COLO668 (cell line): ENCODE data around the gene CORO1C.

Experiments used
- DNase-seq: peaks from one replicate; lab custom pipeline; 2025; ENCODE audit not compliant: unreplicated experiment; lab: John Stamatoyannopoulos, UW

Gene CORO1C

DNA sequence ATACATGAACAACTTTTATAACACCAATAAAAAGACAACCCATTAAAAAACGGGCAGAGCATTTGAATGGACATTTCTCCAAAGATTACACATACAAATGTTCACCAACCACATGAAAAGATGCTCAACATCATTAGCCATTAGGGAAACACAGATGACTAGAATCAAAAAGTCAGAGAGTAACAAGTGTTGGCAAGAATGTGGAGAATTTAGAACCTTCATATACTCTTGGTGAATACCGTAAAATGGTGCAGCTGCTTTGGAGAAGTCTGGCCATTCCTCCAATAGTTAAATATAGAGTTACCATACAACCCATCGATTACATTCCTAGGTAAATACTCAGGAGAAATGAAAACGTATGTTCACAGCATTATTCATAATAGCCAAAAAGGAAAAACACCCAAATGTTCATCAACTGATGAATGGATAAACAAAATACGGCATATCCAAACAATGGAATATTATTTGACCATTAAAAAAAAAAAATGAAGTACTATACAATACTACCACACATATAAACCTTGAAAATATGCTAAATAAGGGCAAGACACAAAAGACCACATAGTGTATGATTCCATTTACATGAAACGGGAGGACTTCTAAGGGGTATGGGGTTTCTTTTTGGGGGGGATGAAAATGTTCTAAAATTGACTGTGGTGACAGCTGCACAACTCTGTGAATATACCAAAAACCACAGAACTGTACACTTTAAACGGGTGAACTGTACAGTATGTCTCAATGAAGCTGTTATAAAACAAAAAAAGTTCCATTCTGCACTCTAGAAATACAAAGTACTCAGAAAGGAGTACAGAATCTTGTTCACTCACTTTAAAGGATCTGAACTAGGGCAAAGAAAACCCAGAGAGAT, 3.2 kb downstream of the CORO1C start:
- no peak for DNase-seq

DNA sequence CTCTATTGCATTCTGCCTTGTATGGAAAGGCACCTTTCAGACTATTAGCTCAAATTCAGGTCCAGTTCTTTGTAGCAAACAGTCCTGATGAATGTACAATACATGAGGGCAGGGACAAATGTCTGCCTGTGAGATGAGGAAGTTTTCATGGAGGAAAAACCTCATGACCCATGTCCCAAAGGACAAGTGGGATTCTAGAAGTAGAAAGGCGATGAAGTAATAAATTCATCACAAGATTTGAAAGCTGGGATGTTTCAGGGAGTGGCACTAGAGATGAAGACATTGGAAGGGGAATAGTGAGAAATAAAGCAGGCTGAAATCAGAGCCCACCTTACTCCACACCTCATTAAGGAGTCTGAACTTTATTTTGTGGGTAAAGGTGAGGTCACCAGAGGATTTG, 4.2 kb downstream of the CORO1C start:
- no peak for DNase-seq

DNA sequence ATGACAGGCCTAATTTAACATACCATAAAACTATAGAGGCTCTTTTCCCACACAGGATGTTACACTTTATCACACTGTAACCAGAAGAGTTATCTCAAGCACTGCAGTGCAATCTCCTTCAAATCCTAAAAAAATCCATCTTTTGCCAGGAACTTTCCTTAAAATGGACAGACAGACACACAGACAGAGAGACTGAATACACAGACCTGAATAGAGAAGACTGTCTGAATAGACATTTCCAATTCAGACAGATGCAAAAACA, 6.5 kb downstream of the CORO1C start:
- DNase-seq: no peak

DNA sequence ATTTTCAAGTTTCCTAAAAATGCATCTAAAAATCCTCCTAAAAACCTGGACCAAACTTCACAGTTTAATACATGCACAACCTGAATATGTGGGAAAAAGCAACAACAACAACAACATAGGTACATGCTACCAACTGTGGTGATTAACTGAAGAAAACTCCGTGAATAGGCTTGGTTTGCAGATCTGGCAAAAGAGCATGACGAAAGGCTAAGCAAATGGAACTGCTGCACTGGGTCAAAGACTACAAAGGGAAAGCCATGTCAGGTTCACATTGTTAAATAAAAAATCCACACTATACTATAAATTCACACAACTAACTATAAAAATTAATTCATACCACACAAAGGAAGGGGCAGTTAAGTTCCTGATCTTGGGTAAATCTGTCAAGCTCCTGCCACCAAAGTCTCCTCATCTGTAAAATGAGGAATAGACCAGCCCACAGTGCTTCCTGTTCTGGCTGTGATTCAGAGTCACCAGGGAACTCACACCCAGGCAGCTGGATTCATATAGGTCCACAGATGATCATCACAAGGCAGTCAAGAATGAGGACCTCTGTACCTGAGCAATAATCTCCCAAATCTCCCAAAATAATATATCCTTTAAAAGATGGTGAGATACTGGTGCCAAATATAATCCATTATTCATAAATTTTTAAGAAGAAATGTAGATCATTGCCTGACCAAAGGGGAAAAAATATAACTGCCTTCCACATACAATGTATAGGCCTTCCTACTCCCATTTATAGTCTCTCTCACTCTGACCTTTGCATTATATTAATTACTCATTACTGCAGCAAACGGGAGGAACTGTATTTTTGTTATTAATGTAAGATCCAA, 7.0 kb downstream of the CORO1C start:
- no peak for DNase-seq

DNA sequence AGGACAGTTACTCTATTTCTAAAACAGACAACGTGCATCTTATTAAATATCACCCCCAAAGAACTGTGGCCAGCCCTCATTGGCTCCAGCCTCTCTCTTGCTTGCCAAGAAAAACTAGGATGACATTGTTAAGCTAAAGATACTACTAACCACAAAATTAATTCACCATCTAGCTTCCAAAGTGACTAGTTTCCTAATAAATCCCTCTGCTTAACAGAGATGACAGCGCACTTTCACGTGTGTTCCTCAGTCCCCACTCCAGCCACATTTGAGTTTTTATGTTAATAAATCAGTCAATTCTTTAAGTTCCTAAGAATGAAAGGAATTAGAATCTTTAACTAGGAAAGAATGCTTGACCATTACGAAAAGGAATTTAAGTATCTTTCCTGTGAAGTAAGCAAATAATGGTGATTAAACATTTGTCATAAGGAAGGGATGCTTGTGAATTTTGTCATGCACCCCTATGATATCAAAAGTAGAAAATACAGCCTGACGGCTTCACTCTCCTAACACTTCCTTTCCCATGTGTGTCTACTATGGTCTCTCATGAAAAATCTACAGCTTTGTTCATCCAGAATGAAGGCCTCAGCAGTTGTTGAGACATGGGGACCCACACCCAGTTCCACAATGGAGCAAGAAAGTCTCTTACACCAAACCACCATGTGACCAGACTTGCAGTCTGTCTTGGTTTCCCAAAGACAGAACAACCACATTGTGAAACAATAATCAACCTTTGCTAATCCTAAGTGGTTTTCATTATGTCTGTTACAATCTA, 8.1 kb downstream of the CORO1C start:
- DNase-seq: no peak

DNA sequence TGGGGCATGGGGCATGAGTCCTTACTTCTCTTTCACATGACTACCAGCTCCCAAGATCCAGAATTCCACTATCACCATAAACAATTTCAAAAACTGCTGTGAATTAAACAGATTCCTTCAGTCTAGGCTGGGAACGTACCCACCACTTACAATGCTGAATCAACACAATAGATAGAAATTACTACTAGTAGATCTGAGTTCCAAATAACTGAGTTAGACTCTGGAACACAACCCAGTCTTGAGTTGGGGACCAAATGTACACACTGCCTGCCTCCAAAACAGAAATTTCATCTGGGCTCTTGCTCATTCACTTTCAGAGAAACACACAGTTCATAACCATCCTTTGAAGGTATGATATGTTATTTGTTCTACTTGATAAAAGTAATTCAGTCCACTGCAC, 8.9 kb downstream of the CORO1C start:
- DNase-seq: no peak

DNA sequence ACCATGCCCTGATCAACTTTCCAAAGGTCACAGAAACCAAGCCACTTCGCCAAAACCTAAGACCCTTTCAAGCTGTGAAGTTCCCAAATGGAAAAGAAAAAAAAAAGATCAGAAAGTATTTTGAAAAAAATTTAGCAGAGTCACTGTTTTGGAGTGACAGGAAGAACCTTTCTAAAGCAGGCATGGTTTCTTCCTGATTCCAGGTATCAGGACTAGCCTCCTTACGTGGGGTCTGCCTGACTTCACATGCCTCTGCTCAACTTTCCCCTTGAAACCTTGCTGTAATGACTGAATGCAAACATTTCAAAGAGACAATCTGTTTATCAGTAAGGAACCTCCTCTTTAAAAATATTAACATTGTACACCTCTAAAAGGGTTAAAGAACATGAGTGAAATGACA, 9.5 kb downstream of the CORO1C start:
- no peak for DNase-seq

DNA sequence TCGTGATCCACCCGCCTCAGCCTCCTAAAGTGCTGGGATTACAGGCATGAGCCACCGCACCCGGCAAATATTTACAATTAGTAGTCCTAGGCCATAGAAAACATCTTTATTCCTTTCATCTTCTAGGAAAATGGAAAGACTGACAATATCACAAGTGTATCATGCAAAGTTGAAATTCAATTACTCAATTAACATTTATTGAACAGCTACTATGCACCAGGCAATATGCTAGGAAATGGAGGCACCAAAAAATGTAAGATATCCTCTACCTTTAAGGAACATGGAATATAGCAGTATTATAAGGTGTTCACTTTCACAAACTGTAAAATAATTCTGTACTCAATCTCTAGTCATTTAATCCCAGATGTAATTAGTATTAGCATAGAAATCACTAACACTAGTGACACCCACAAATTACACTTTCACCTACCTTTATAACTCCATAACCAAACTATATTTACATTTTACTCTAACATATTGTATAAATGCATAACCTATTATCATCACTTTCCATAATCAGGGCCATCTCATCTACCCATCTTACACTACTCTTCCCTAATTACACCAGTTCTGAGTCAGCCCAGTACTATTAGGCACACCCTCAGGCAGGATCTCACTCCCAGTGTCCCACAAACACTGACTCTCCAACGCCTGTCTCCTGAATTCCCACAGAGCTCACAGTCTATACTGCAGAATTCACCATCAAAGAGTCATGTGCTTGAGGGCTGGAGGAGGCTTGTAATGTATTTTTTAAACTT, 10.4 kb downstream of the CORO1C start:
- DNase-seq: no peak

DNA sequence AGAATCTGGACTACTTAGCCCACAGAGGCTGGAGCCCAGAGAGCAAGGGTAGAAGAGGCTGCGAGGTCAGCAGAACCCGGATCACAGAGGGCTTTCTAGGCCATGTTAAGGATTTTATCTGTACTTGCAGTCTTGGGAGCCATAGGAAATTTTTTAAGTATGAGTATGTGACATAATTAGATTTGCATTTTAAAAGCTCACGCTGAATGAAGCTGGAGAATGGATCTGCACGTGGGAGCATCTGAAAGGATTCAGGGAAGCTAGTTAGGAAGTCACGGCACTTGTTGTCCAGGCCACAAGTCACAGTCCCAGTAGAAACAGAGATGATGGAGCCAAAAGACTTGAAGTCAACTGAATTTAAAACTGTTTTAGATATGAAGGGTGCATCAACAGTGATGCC, 14.1 kb downstream of the CORO1C start:
- DNase-seq: no peak

DNA sequence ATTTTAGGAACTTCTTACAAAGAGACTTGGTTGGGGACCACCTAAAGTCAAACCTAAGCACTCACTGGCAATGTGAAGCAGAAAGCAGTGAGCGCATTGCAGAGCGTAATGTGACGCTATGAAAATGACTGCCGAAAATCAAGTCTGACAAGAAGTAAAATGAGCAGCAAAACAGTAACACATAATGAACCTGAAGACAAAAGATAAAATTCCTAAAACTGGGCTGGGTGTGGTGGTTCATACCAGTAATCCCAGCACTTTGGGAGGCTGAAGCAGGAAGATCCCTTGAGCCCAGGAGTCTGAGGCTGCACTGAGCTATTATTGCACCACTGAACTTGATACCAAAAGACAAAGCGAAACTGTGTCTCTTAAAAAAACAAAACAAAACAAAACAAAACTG, 16.5 kb downstream of the CORO1C start:
- DNase-seq: no peak

DNA sequence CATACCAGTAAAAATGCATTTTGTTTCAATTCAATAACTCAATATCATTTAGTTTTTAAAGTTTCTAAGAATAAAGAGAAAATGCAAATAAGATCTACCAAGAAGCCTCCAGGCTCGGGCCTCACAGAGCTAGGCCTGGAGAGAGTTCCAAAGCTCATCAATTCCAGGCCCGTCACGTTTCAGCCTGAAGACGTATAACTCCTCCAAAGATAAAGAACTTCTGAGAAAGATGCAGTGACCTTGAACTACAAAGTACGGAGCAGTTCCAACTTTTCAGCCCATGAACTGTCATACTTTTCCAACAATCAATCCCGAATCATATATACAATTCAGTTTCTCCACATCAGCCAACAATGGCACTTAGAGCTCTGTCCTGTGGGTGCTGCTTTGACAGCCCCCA, 17.8 kb downstream of the CORO1C start:
- DNase-seq: no peak

DNA sequence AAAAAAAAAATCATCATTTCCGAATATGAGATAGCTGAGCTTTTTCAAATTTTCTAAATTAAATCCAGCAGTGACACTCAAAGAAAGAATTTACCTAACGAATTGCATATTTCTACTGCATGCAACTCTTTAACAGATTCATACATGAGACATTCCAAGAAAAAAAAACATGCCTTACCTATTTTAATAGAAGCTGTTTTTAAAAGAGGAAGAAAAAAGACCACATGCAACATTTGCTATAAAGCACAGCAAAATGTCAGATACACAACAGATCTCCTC, 18.5 kb downstream of the CORO1C start:
- no peak for DNase-seq

DNA sequence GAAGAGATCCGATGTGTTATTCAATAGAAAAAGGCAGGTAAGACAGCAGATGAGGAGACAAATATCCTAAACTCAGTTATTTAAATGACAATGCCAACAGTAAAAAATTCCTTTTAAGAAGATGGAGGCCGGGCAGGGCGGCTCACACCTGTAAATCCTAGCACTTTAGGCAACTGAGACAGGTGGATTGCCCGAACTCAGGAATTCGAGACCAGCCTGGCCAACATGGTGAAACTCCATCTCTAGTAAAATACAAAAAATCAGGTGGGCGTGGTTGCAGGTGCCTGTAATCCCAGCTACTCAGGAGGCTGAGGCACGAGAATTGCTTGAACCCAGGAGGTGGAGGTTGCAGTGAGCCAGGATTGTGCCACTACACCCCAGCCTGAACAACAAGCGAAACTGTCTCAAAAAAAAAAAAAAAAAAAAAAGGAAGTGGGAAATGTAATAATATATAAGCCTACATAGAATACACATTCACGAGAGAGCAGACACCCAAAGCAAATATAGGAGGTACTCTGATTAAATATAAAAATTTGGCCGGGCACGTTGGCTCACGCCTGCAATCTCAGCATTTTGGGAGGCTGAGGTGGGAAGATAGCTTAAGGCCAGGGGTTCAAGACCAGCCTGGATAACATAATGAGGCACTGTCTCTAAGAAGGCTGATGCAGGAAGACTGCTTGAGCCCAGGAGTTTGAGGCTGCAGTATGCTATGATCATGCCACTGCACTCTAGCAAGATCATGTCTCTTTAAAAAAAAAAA, 19.0 kb downstream of the CORO1C start:
- no peak for DNase-seq

DNA sequence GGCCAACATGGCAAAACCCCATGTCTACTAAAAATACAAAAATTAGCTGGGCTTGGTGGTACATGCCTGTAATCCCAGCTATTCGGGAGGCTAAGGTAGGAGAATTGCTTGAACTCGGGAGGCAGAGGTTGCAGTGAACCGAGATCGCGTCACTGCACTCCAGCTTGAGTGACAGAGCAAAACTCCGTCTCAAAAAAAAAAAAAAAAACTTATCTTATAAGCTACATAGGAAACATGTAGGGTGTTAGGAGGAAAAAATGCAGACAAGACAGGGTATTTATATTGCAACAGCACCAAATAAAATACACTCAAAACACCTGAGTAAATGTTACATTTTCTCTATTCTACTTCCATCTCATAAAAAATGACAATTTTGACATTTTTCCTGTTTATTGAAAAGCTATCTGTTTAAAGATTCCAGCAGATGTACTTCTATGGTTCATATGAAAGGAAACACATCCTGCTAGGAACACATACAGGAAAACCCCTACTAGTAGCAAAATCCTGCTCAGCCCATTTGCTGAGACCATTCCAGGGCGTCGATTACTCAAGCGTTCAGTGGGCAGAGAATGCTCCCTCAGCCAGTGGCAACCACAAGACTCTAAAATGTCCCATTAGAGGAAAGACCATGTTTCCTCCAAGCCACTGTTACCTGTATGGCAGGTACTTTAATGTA, 19.7 kb downstream of the CORO1C start:
- DNase-seq: no peak

DNA sequence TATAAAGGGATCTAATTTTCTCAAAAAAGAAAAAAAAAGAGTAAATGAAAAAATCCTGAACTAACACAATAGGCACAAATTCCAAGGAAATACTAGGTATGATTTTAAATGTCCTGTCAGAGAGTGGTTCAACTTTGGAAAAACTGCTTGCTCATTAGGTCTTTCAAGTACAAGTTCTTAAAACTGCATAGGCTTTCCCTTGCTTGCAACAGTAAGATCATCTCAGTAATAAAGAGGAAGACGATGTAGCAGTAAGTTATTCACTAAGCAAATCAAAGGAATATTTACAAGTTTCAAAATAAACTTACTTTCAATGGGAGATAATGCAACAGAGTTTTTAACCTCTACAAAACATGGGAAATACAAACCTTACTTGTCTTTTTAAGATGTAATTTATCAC, 21.6 kb downstream of the CORO1C start:
- no peak for DNase-seq

DNA sequence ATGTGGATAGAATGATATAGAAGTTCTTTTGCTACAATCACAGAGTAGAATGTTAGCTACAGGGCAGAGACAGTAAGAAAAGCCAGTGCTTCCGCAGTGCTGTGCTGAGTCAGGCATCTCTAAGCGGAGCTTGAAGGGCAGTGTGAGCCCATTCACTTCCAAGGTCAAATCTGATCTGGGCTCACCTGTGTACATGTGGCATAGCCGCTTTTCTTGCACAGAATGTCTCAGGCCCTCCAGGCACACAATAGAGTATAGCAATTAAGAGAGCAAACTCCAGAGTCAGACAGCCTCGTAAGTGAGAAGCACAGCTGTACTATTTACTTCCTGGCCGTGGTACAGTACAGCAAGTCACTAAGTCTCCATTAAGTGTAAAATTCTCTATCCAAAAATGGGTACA, 26.8 kb downstream of the CORO1C start:
- peak; percentile 16 for DNase-seq

DNA sequence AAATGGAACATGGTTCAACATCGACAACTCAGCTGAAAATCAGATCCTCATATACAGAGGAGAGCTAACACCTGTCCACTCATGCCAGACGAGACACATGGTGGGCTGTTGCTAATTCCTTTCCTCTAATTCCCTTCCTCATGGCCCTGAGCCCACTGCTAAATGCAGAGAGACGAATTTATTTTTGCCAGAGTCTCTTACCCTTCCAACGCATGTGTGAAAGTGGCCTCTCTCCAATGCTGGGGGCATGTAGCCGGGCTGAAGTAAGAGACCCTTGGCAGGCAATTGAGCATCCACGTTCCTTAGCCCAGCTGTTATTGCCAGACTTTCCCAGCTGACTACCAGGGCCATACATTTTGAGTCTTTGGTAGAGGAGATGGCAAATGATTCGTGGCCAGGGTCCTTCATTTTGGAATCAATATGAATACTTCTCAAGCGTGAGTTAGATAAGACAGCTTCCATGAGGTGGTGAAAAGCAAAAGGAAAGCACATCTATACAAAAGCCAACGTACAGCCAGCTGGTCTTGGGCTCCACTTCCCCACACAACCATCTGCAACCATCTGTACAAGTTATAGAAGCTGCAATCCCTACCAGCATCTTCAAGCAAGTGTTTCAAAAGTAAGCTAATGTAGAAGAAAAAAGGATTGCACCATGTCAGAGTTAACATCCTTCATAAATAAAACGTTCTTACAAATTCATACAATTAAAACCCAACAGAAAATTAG, 28.6 kb downstream of the CORO1C start:
- no peak for DNase-seq

DNA sequence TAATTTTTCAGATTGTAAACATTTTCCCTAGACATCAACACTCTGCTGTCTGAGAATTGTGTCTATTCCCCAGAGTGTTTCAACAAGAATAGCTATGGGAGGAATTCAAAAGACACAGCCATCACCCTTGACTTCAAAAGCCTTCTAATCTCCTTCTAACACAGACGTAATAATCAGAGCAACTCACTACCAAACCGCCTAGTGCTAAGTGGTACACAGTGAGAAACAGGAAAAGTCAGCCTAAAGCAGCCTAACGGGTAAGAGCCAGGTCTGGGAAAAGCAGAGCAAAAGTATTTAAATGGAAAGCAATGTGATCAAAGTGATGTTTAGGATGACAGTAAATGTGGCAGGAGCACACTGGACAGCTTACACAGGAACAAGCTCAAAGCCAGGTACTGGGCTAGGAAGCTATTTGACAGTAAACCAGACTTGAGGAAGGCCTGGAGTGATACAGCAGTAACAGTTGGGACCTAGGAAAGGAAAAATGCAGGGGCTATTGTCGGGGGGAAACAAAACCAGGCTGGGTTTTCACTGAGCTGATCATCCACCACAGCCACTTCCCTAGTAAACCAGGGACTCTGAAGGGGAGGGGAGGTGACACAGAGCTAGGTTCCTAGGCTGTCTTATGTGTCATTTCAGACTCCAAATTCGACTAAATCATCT, 29.4 kb downstream of the CORO1C start:
- DNase-seq: no peak
